ENCODE results near the gene RYR2.

- TF ChIP-seq CTCF (IDR thresholded peaks at IDR 0.05) = no peak
- no peak for TF ChIP-seq POLR2A (IDR thresholded peaks at IDR 0.05)
Observed at GRCh38 chr1:237031480-237031879, 10.5 kb upstream of the RYR2 start.
